Sigmoid colon (tissue), 7 donors: ENCODE results near the gene ADISSP. TPM values are rescaled to one million over a fixed set of nuclear protein-coding genes. Genes with fewer than 3 reads are reported as not detected.

Experiments
- DNase-seq: peaks from one replicate; pipeline ENCODE4 v3.0.0-alpha.2; 2019
- H3K27ac ChIP-seq, 4 donors: fragments of 200-600 bp; sonication (generic); one replicate each; pipeline ENCODE4 v1.5.1; 2016 to 2019; ENCODE audit warnings: mild to moderate bottlenecking in 1 of 4
- H3K27me3 ChIP-seq, 3 donors: fragments of 200-600 bp; sonication (generic); one replicate each; pipeline ENCODE4 v1.5.1; 2019; ENCODE audit warnings: mild to moderate bottlenecking in 1 of 3
- H3K36me3 ChIP-seq, 4 donors: fragments of 200-600 bp; sonication (generic); one replicate each; pipeline ENCODE4 v1.5.1; 2016 to 2019
- H3K4me1 ChIP-seq, 4 donors: fragments of 200-600 bp; sonication (generic); one replicate each; pipeline ENCODE4 v1.5.1; 2017 to 2019
- H3K4me3 ChIP-seq, 4 donors: fragments of 200-600 bp; sonication (generic); one replicate each; pipeline ENCODE4 v1.5.1; 2017 to 2019; ENCODE audit warnings: mild to moderate bottlenecking in 2 of 4, moderate library complexity in 1 of 4
- H3K9me3 ChIP-seq, 4 donors: fragments of 200-600 bp in 3 of 4; sonication (generic) in 3 of 4; one replicate each; pipeline versions ENCODE4 v1.5.1 to v1.6.1; 2013 to 2019
- EP300 ChIP-seq, 4 donors: sonication (generic); formaldehyde crosslinking; IDR thresholded peaks; one replicate each; pipeline ENCODE4 v1.6.1; 2017; ENCODE audit warnings: antibody characterized with exemption in 4 of 4
- POLR2A ChIP-seq, 2 donors: fragments of 450-650 bp; IDR thresholded peaks; one replicate each; pipeline ENCODE4 v1.6.1; 2016; ENCODE audit warnings: antibody characterized with exemption in 2 of 2, mild to moderate bottlenecking in 2 of 2, moderate library complexity in 2 of 2
- POLR2AphosphoS5 ChIP-seq, 4 donors: sonication (generic); formaldehyde crosslinking; IDR thresholded peaks; one replicate each; pipeline ENCODE4 v1.6.1; 2017; ENCODE audit warnings: antibody characterized with exemption in 4 of 4
- WGBS, 2 donors: extraction: QIAGEN DNeasy Blood & Tissue Kit; methylation state at CpG; one replicate each; pipeline ENCODE4 v1.1.7; 2013; 5-methylcytosine and 5-hydroxymethylcytosine counted together
- intact Hi-C: fragments of 100-400 bp; cut with DNase I; formaldehyde crosslinking; loops from one replicate; pipeline ENCODE4 v1.15.1; 2023
- polyA plus RNA-seq, 3 donors: library from polyadenylated mRNA; stranded (reverse); fragments of 200-250 nt; gene quantifications; one replicate each; pipeline ENCODE4 v1.2.3, GENCODE V29; 2013
- total RNA-seq, 4 donors: library from RNA; depleted of rRNA; stranded (reverse); fragments of >200 nt; gene quantifications; one replicate each; pipeline ENCODE4 v1.1.0, GENCODE V29; 2016
- TF ChIP-seq, protein P1 (sequence below), 4 experiments: fragments of 450-650 bp in 3 of 4; fragments of 200-600 bp in 1 of 4; IDR thresholded peaks; one replicate each; pipeline ENCODE4 v1.5.1; 2016 to 2019; ENCODE audit warnings: antibody characterized with exemption in 4 of 4, mild to moderate bottlenecking in 3 of 4, moderate library complexity in 2 of 4
- donor health status: healthy with polysubstance abuse.
- donor health status: Bipolar disorder and iron deficiency.
- donor health status: healthy.

The ADISSP gene
- total and polyA plus RNA-seq, 7 donors, result 15.7 to 116 (median 53.2) TPM

DNA sequence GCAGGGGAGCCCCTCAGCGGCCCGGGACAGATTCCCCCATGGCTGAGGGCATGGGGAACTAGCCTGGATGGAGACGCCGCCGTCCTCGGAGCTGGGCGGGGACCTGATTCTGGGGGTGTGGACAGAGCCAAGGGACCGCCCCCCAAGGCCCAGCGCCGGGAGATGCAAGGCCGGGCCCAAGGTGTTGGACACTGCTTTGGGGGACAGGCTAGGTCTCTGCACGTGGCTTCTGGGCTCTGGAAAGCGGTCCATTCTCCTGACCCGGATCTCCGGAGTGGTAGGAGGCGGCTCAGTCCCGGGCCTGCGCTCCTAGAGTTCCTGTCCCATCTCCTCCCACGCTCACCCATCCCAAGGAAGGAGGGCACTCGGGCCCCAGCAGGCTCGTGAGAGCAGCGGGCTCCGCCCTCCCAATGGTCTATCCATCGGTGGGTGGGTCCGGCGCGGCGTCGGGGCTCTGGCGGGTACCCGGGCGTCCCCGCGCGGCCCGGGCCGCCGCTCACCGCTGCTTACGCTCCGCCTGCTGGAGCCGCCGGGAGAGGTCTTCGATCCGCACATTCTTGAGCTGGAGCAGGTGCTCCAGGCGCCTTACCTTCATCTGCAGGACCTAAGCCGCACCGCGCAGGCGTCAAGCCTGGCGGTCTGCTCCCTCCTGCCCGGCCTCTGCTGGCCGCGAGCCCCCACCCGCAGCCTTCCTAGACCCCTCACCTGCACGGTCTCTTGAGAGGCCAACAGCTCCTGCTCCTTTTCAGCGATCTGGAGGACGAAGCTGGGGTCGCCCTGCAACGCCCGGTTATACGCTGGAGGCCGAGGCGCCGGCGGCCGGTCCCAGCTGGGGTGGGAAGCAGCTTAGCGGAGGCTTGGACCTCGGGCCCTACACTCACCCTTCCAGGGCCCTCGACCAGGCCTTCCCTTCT, 10.4 kb upstream of the ADISSP start:
- WGBS, 2 donors, result 2% methylated on average over 70 of the region's 70 CpGs
- peak overlapping the region; percentile 24 to 54 (median 48) for H3K27ac ChIP-seq

DNA sequence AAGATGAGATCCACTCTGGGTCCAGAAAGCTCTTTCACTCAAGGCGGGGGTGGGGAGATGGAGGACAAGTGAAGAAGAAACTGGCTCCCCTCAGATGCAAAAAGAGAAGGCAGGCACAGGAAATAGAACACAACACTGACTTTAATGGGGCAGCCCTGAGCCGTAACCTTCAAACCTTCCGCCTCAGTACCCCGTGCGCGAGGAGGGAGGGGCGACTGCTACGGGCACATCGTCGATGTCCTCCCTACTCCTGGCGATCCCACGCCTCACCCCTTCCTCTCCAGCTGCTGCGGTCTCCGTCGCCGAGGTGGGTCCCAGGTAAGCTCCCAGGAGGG, 9.8 kb upstream of the ADISSP start:
- H3K9me3 ChIP-seq, result no peaks in the 10 kb centered on the region
- H3K27ac ChIP-seq, result peak overlapping the region in 3 of 4 donors; percentile 47 to 54 (median 48)
- H3K4me3 ChIP-seq, result peak overlapping the region; percentile 36 to 59 (median 48)
- TF ChIP-seq POLR2AphosphoS5 (IDR thresholded peaks at IDR 0.05) (no peak), EP300 (IDR thresholded peaks at IDR 0.05) (no peak), POLR2A (IDR thresholded peaks at IDR 0.05) (no peak)
- TF ChIP-seq, protein P1, sequence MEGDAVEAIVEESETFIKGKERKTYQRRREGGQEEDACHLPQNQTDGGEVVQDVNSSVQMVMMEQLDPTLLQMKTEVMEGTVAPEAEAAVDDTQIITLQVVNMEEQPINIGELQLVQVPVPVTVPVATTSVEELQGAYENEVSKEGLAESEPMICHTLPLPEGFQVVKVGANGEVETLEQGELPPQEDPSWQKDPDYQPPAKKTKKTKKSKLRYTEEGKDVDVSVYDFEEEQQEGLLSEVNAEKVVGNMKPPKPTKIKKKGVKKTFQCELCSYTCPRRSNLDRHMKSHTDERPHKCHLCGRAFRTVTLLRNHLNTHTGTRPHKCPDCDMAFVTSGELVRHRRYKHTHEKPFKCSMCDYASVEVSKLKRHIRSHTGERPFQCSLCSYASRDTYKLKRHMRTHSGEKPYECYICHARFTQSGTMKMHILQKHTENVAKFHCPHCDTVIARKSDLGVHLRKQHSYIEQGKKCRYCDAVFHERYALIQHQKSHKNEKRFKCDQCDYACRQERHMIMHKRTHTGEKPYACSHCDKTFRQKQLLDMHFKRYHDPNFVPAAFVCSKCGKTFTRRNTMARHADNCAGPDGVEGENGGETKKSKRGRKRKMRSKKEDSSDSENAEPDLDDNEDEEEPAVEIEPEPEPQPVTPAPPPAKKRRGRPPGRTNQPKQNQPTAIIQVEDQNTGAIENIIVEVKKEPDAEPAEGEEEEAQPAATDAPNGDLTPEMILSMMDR (IDR thresholded peaks at IDR 0.05), result no peak
- WGBS, 2 donors, result 10 to 11% methylated on average over 16 of the region's 16 CpGs
- no peaks in the 10 kb centered on the region for H3K36me3 ChIP-seq
- intact Hi-C loops, result no loop called here
- no peak for DNase-seq
- H3K27me3 ChIP-seq, result no peaks in the 10 kb centered on the region
- H3K4me1 ChIP-seq, result peaks cover 0 to 31% (median 24%) of the 10 kb centered on the region in 4 donors

More for the DNA sequence above, 10.4 kb upstream of the ADISSP start:
- H3K4me3 ChIP-seq, result peak overlapping the region; percentile 36 to 59 (median 48)
- intact Hi-C loops, result no loop called here
- H3K4me1 ChIP-seq, result peaks cover 0 to 36% (median 24%) of the 10 kb centered on the region in 4 donors
- peak; percentile 90 for DNase-seq
- no peaks in the 10 kb centered on the region for H3K9me3 ChIP-seq
- TF ChIP-seq, protein P1 (IDR thresholded peaks at IDR 0.05), result no peak
- TF ChIP-seq POLR2AphosphoS5 (IDR thresholded peaks at IDR 0.05) (no peak), EP300 (IDR thresholded peaks at IDR 0.05) (no peak), POLR2A (IDR thresholded peaks at IDR 0.05) (no peak)
- no peaks in the 10 kb centered on the region for H3K27me3 ChIP-seq
- no peaks in the 10 kb centered on the region for H3K36me3 ChIP-seq

DNA sequence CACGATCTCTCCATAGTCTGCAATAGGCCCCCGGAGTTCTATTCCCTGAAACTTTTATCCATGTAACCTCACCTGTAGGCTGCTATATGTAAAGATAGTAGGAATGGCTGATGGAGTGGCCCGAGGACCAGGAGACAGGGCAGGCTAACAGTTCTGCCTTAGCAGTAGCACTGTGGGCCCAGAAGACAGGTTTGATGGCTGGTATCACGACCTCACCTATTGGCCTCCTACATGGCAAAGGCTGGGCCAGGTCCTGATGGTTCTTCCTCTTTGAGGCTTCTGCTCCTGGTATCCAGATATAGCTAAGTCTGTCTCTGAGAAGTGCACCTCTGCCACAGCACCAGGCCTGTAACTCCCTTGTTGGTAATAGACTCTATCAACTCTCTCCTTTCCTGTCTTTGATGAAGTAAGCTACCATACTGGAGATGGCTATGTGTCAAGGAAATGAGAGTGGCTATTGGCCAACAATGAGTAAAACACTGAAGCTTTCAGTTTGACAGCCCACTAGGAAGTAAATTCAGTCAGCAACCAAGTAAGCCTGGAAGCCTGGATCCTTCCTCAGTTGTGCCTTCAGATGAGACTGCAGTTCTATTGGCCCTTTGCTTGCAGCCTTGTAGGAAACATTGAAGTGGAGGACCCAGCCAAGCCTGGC, 8.0 kb upstream of the ADISSP start:
- no peak for DNase-seq
- H3K36me3 ChIP-seq, result no peaks in the 10 kb centered on the region
- H3K27ac ChIP-seq, result no peak overlapping the region
- intact Hi-C loops, result no loop called here
- TF ChIP-seq POLR2A (IDR thresholded peaks at IDR 0.05), result no peak
- TF ChIP-seq EP300 (IDR thresholded peaks at IDR 0.05), result no peak
- no peak for TF ChIP-seq POLR2AphosphoS5 (IDR thresholded peaks at IDR 0.05)
- TF ChIP-seq, protein P1 (IDR thresholded peaks at IDR 0.05), result no peak
- peaks cover 0 to 20% (median 16%) of the 10 kb centered on the region in 4 donors for H3K4me1 ChIP-seq
- 90 to 91% methylated on average over 4 of the region's 4 CpGs for WGBS, 2 donors
- no peaks in the 10 kb centered on the region for H3K27me3 ChIP-seq
- H3K4me3 ChIP-seq, result no peak overlapping the region
- no peaks in the 10 kb centered on the region for H3K9me3 ChIP-seq

DNA sequence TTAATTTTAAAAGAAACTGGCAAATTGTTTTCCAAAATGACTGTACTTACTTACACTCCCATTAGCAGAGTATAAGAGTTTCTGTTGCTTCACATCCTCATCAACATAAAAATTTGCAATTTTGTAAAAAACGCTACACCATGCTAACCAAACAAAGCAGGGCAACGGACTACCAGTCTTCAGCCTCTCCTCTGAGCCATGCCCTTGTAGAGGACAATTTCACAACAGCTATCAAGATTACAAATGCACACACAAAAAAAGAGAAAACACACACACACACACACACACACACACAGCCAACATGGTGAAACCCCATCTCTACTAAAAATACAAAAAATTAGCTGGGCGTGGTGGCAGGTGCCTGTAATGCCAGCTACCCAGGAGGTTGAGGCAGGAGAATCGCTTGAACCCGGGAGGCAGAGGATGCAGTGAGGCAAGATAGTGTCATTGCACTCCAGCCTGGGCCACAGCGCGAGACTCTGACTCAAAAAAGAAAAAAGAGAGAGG, 4.1 kb upstream of the ADISSP start:
- H3K9me3 ChIP-seq, result no peaks in the 10 kb centered on the region
- no peak for DNase-seq
- WGBS, 2 donors, result 78 to 83% methylated on average over 7 of the region's 7 CpGs
- peaks cover 0 to 24% (median 20%) of the 10 kb centered on the region in 4 donors for H3K4me1 ChIP-seq
- no peak overlapping the region for H3K27ac ChIP-seq
- H3K36me3 ChIP-seq, result no peaks in the 10 kb centered on the region
- no peak overlapping the region for H3K4me3 ChIP-seq
- intact Hi-C loops, result no loop called here
- TF ChIP-seq POLR2A (IDR thresholded peaks at IDR 0.05) (no peak), POLR2AphosphoS5 (IDR thresholded peaks at IDR 0.05) (no peak), EP300 (IDR thresholded peaks at IDR 0.05) (no peak)
- TF ChIP-seq, protein P1 (IDR thresholded peaks at IDR 0.05), result no peak
- H3K27me3 ChIP-seq, result no peaks in the 10 kb centered on the region
